ENCODE measurements around the gene GPR42.
"Not testable (repeated sequence)": the region's sequence is repeated elsewhere in the genome, so short reads cannot be mapped to it uniquely, and the experiment has no call there.

- not testable (repeated sequence) for TF ChIP-seq CTCF (conservative IDR thresholded peaks at IDR 0.05; ENCODE audit: low read depth, low read length); EZH2 (IDR thresholded peaks at IDR 0.05; ENCODE audit: borderline replicate concordance, low read depth, low read length, poor library complexity, severe bottlenecking)
Observed at GRCh38 chr19:35360081-35360480, 10.8 kb upstream of the GPR42 start.
